H1 (cell line): Measurements from ENCODE around the gene TEX9. TPM values are rescaled to one million over a fixed set of nuclear protein-coding genes. Genes with fewer than 3 reads are reported as not detected.

Source experiments
- CTCF ChIA-PET: fragments of 300-600 bp; sonication (Branson Sonifier 250); formaldehyde crosslinking; loops from one replicate; lab custom pipeline; 2021; ENCODE audit not compliant: partially characterized antibody; lab: Charles Lee
- POLR2A ChIA-PET: fragments of 300-600 bp; sonication (Branson Sonifier 250); formaldehyde crosslinking; loops from one replicate; lab custom pipeline; 2021; ENCODE audit warnings: inconsistent platforms; ENCODE audit not compliant: partially characterized antibody; lab: Charles Lee
- DNase-seq, 2 experiments: peaks; one replicate each; pipeline versions ENCODE4 v3.0.0 to v3.0.0-alpha.2; 2010 to 2022; ENCODE audit warnings: low spot score in 2 of 2, low read depth in 1 of 2, mixed read lengths in 1 of 2
- FAIRE-seq: peaks from 2 replicates; lab custom pipeline; 2011; peaks lifted over from hg19 to GRCh38; lab: Jason Lieb, UNC
- H2AFZ ChIP-seq: 2 replicates; pipeline ENCODE4 v1.8.1; 2012; ENCODE audit warnings: low read length, inconsistent platforms
- H2AK5ac ChIP-seq: 2 replicates; pipeline ENCODE4 v1.6.1; 2013; ENCODE audit warnings: low read depth, low read length
- H2BK120ac ChIP-seq: replicated peaks from 2 replicates; pipeline ENCODE3; 2013; ENCODE audit warnings: low read depth, low read length, inconsistent platforms
- H2BK12ac ChIP-seq: 2 replicates; pipeline ENCODE4 v1.6.1; 2013; ENCODE audit warnings: low read depth, low read length
- H2BK15ac ChIP-seq: 2 replicates; pipeline ENCODE4 v1.6.1; 2013; ENCODE audit warnings: low read length
- H2BK20ac ChIP-seq: 2 replicates; pipeline ENCODE4 v1.6.1; 2013; ENCODE audit warnings: low read length
- H2BK5ac ChIP-seq: 2 replicates; pipeline ENCODE4 v1.6.1; 2013; ENCODE audit warnings: low read depth, low read length
- H3K14ac ChIP-seq: 2 replicates; pipeline ENCODE4 v1.6.1; 2013; ENCODE audit warnings: inconsistent platforms; ENCODE audit not compliant: insufficient read length
- H3K18ac ChIP-seq: 2 replicates; pipeline ENCODE4 v1.6.1; 2013; ENCODE audit warnings: low read length; ENCODE audit errors: extremely low read depth
- H3K23ac ChIP-seq: 2 replicates; pipeline ENCODE4 v1.6.1; 2013; ENCODE audit warnings: inconsistent platforms; ENCODE audit not compliant: insufficient read length
- H3K23me2 ChIP-seq: 2 replicates; pipeline ENCODE4 v1.6.1; 2013; ENCODE audit warnings: low read depth, low read length
- H3K27ac ChIP-seq: 2 replicates; pipeline ENCODE4 v1.6.1; 2011; ENCODE audit warnings: low read depth, low read length, inconsistent platforms
- H3K27me3 ChIP-seq, 4 experiments: replicated peaks in 1 of 4; 1 replicate in 1 of 4; 2 replicates in 3 of 4; pipeline versions ENCODE4 v1.6.1 to v1.8.1; 2011 to 2013; ENCODE audit warnings: low read length in 3 of 4, mild to moderate bottlenecking in 3 of 4, inconsistent platforms in 2 of 4, mixed read lengths in 2 of 4, moderate library complexity in 1 of 4; ENCODE audit not compliant: control insufficient read depth in 3 of 4, insufficient read depth in 3 of 4; ENCODE audit errors: extremely low read depth in 1 of 4
- H3K36me3 ChIP-seq, 4 experiments: 2 replicates each; pipeline versions ENCODE4 v1.6.1 to v1.8.1; 2011 to 2013; ENCODE audit warnings: mild to moderate bottlenecking in 4 of 4, low read length in 3 of 4, moderate library complexity in 2 of 4, control low read depth in 1 of 4, inconsistent platforms in 1 of 4; ENCODE audit not compliant: insufficient read depth in 4 of 4, control insufficient read depth in 2 of 4
- H3K4ac ChIP-seq: replicated peaks from 2 replicates; pipeline ENCODE3; 2013; ENCODE audit warnings: low read length, low read depth, mixed read lengths, inconsistent platforms; ENCODE audit not compliant: insufficient read length
- H3K4me1 ChIP-seq, 4 experiments: replicated peaks in 1 of 4; 1 replicate in 1 of 4; 2 replicates in 3 of 4; pipeline versions ENCODE4 v1.6.1 to v1.8.1; 2011 to 2013; ENCODE audit warnings: low read length in 3 of 4, inconsistent platforms in 2 of 4, mixed read lengths in 1 of 4; ENCODE audit not compliant: insufficient read depth in 4 of 4, control insufficient read depth in 3 of 4
- H3K4me2 ChIP-seq, 2 experiments: 2 replicates each; pipeline versions ENCODE4 v1.6.1 to v1.8.1; 2011 to 2013; ENCODE audit warnings: low read depth in 2 of 2, low read length in 2 of 2, control low read depth in 1 of 2, inconsistent platforms in 1 of 2, mild to moderate bottlenecking in 1 of 2; ENCODE audit not compliant: insufficient read depth in 1 of 2
- H3K4me3 ChIP-seq, 4 experiments: fragments of 200-600, 300-600 bp in 1 of 4; sonication (generic), shearing (Covaris generic), sonication (Bioruptor Twin) in 1 of 4; 2 replicates each; pipeline versions ENCODE4 v1.5.1 to v1.8.1; 2011 to 2016; ENCODE audit warnings: low read length in 4 of 4, low read depth in 3 of 4, control low read depth in 2 of 4, inconsistent platforms in 2 of 4, mild to moderate bottlenecking in 2 of 4, mixed read lengths in 1 of 4, moderate library complexity in 1 of 4; ENCODE audit not compliant: insufficient read depth in 2 of 4; ENCODE audit errors: extremely low read depth in 1 of 4
- H3K56ac ChIP-seq: replicated peaks from 2 replicates; pipeline ENCODE3; 2013; ENCODE audit warnings: low read depth, mild to moderate bottlenecking, mixed read lengths, low read length, inconsistent platforms; ENCODE audit not compliant: insufficient read length
- H3K79me1 ChIP-seq: 2 replicates; pipeline ENCODE4 v1.6.1; 2013; ENCODE audit warnings: low read depth, low read length, control low read depth
- H3K79me2 ChIP-seq, 2 experiments: 2 replicates each; pipeline versions ENCODE4 v1.6.1 to v1.8.1; 2012 to 2013; ENCODE audit warnings: low read length in 2 of 2, mild to moderate bottlenecking in 2 of 2, inconsistent platforms in 1 of 2; ENCODE audit not compliant: insufficient read depth in 2 of 2, control insufficient read depth in 1 of 2
- H3K9ac ChIP-seq, 4 experiments: replicated peaks in 1 of 4; 1 replicate in 1 of 4; 2 replicates in 3 of 4; pipeline versions ENCODE4 v1.6.1 to v1.8.1; 2011 to 2013; ENCODE audit warnings: low read depth in 3 of 4, low read length in 3 of 4, control low read depth in 2 of 4, mild to moderate bottlenecking in 2 of 4, moderate library complexity in 2 of 4, inconsistent platforms in 1 of 4; ENCODE audit errors: extremely low read depth in 1 of 4
- H3K9me3 ChIP-seq, 2 experiments: 2 replicates each; pipeline versions ENCODE4 v1.6.1 to v1.8.1; 2012 to 2013; ENCODE audit warnings: mild to moderate bottlenecking in 2 of 2, moderate library complexity in 2 of 2, control low read depth in 1 of 2, inconsistent platforms in 1 of 2, low read depth in 1 of 2, low read length in 1 of 2, mixed read lengths in 1 of 2; ENCODE audit not compliant: insufficient read depth in 2 of 2
- H4K20me1 ChIP-seq, 2 experiments: replicated peaks in 1 of 2; 2 replicates each; pipeline versions ENCODE3 to v1.8.1; 2011 to 2013; ENCODE audit warnings: inconsistent platforms in 2 of 2, low read length in 2 of 2, mild to moderate bottlenecking in 1 of 2; ENCODE audit not compliant: insufficient read depth in 2 of 2, control insufficient read depth in 1 of 2
- H4K5ac ChIP-seq: 2 replicates; pipeline ENCODE4 v1.6.1; 2013; ENCODE audit warnings: low read length, low read depth, mixed read lengths, inconsistent platforms; ENCODE audit not compliant: insufficient read length
- H4K8ac ChIP-seq: 2 replicates; pipeline ENCODE4 v1.8.0; 2013; ENCODE audit warnings: mild to moderate bottlenecking, moderate library complexity, low read length, inconsistent platforms; ENCODE audit not compliant: insufficient read depth; ENCODE audit errors: extremely low read depth
- H4K91ac ChIP-seq: replicated peaks from 2 replicates; pipeline ENCODE3; 2013; ENCODE audit warnings: low read length, mixed read lengths, inconsistent platforms; ENCODE audit not compliant: insufficient read length
- BRCA1 ChIP-seq: IDR thresholded peaks from 2 replicates; pipeline ENCODE4 v1.6.1; 2012; ENCODE audit warnings: low read depth, low read length, improper control_type of control experiment
- CBX5 ChIP-seq: fragments of 300-800, 300-1000 bp; sonication (generic); IDR thresholded peaks from 2 replicates; pipeline ENCODE4 v1.7.1; 2016; ENCODE audit warnings: antibody characterized with exemption, low read length, low read depth
- CHD1 ChIP-seq: IDR thresholded peaks from 2 replicates; pipeline ENCODE4 v1.6.1; 2012; ENCODE audit warnings: low read depth, low read length, improper control_type of control experiment
- GTF2F1 ChIP-seq: IDR thresholded peaks from 2 replicates; pipeline ENCODE4 v1.6.1; 2012; ENCODE audit warnings: low read depth, low read length, improper control_type of control experiment, borderline replicate concordance
- JUND ChIP-seq: IDR thresholded peaks from 2 replicates; pipeline ENCODE4 v1.6.1; 2011; ENCODE audit warnings: mild to moderate bottlenecking, improper control_type of control experiment, low read length
- NANOG ChIP-seq: IDR thresholded peaks from 2 replicates; pipeline ENCODE4 v1.6.1; 2011; ENCODE audit warnings: low read length, low read depth, mild to moderate bottlenecking, inconsistent platforms; ENCODE audit not compliant: insufficient read depth, poor library complexity, severe bottlenecking
- SIX5 ChIP-seq: IDR thresholded peaks from 2 replicates; pipeline ENCODE4 v1.6.1; 2011; ENCODE audit warnings: mild to moderate bottlenecking, low read depth, low read length
- SP1 ChIP-seq: IDR thresholded peaks from 2 replicates; pipeline ENCODE4 v1.6.1; 2011; ENCODE audit warnings: low read depth, low read length
- SP2 ChIP-seq: IDR thresholded peaks from 2 replicates; pipeline ENCODE4 v1.6.1; 2012; ENCODE audit warnings: mild to moderate bottlenecking, low read length, inconsistent platforms
- TAF7 ChIP-seq: optimal IDR thresholded peaks from 2 replicates; pipeline ENCODE3; 2011; ENCODE audit warnings: low read depth, mild to moderate bottlenecking, inconsistent platforms, low read length, moderate library complexity, borderline replicate concordance
- ZNF274 ChIP-seq: IDR thresholded peaks from 2 replicates; pipeline ENCODE4 v1.7.0; 2012; ENCODE audit warnings: low read length, borderline replicate concordance; ENCODE audit errors: extremely low read depth
- WGBS, 2 experiments: shearing (Covaris generic) in 1 of 2; methylation state at CpG; one replicate each; pipeline versions ENCODE4 v1.1.6 to v1.1.7; 2013 to 2015; ENCODE audit warnings: low lambda C conversion rate in 2 of 2, mixed read lengths in 2 of 2, inconsistent platforms in 1 of 2, low coverage in 1 of 2, missing lambda C conversion rate in 1 of 2; ENCODE audit not compliant: insufficient replicate concordance in 2 of 2, insufficient coverage in 1 of 2, insufficient read length in 1 of 2; ENCODE audit errors: extremely low coverage in 1 of 2, missing lambda C conversion rate in 1 of 2; 5-methylcytosine and 5-hydroxymethylcytosine counted together
- polyA plus RNA-seq, 7 experiments: library from polyadenylated mRNA; depleted of rRNA in 3 of 7; stranded (reverse) in 5 of 7; unstranded in 2 of 7; fragments of >200 nt in 5 of 7; fragments of 200-250 nt in 2 of 7; gene quantifications; 1 replicate in 5 of 7; 2 replicates in 1 of 7; 4 replicates in 1 of 7; pipeline versions ENCODE4 v1.2.1 to v1.2.3, GENCODE V29; 2011 to 2013; ENCODE audit warnings: missing spikeins in 2 of 7, mixed read lengths in 2 of 7
- total RNA-seq: library from RNA; stranded (reverse); fragmentation: NEBNext Ultra II Directional; extraction: Animal tissue kit (Norgen Biotek cat#: 25700); gene quantifications from 2 replicates; pipeline ENCODE4 v1.2.1, GENCODE V29; 2021
- TF ChIP-seq, protein P1 (sequence below): IDR thresholded peaks from 2 replicates; pipeline ENCODE4 v1.6.1; 2012; ENCODE audit warnings: inconsistent platforms
- TF ChIP-seq, protein P2 (sequence below): IDR thresholded peaks from 2 replicates; pipeline ENCODE4 v1.6.1; 2011; ENCODE audit warnings: low read depth, mild to moderate bottlenecking, low read length; ENCODE audit not compliant: insufficient read depth

TEX9 gene
- total and polyA plus RNA-seq, 2 of the 8 experiments (the other 6 are each of a cell fraction or from before 2014, with no cell fraction given), result 3.4 to 12.3 TPM

DNA sequence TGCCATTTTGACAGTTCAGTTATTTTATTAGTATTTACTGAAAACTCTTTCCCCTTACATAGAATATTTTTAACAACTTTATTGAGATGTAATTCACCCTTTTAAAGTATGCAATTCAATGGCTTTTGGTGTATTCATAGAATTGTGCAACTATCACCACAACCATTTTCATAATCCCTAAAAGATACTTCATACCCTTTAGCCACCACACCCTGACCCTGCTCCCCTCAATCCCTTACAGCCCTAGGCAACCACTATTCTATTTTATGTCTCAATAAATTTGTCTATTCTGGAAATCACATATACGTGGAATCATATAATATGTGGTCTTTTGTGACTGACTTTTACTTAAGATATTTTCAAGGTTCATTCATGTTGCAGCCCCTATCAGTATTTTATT lies 29.7 kb downstream of the TEX9 start:
- Histone ChIP-seq H3K4me2 (no peak overlapping the region), H3K79me1 (no peaks in the 10 kb centered on the region)
- TF ChIP-seq JUND (no peak), SIX5 (no peak), ZNF274 (no peak), BRCA1 (no peak), SP1 (no peak), NANOG (no peak), CHD1 (no peak), GTF2F1 (no peak), TAF7 (no peak), SP2 (no peak), CBX5 (no peak)
- TF ChIP-seq, protein P1, sequence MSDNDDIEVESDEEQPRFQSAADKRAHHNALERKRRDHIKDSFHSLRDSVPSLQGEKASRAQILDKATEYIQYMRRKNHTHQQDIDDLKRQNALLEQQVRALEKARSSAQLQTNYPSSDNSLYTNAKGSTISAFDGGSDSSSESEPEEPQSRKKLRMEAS, result no peak
- TF ChIP-seq, protein P2, sequence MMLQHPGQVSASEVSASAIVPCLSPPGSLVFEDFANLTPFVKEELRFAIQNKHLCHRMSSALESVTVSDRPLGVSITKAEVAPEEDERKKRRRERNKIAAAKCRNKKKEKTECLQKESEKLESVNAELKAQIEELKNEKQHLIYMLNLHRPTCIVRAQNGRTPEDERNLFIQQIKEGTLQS, result no peak

More for the DNA sequence above, 29.7 kb downstream of the TEX9 start:
- Histone ChIP-seq H4K5ac (no peak overlapping the region), H3K56ac (no peak overlapping the region), H2BK12ac (no peak overlapping the region), H3K27ac (no peak overlapping the region), H3K9ac (no peak overlapping the region), H3K4me1 (no peaks in the 10 kb centered on the region), H2BK15ac (no peak overlapping the region), H3K36me3 (peaks cover 0 to 3% (median 1%) of the 10 kb centered on the region in 4 experiments; a peak in 3 of 8 replicates), H2AK5ac (no peak overlapping the region), H3K79me2 (no peaks in the 10 kb centered on the region), H3K4me3 (no peak overlapping the region), H4K91ac (no peak overlapping the region), H2BK5ac (no peak overlapping the region), H2BK20ac (no peak overlapping the region), H3K18ac (no peak overlapping the region), H2BK120ac (no peak overlapping the region), H3K4ac (no peak overlapping the region), H3K27me3 (no peaks in the 10 kb centered on the region), H3K23me2 (no peaks in the 10 kb centered on the region), H2AFZ (no peak overlapping the region), H4K8ac (no peak overlapping the region), H3K23ac (no peak overlapping the region), H3K14ac (no peak overlapping the region), H4K20me1 (no peaks in the 10 kb centered on the region), H3K9me3 (peaks cover 0 to 9% of the 10 kb centered on the region in 2 experiments; a peak in 3 of 4 replicates)
- DNase-seq (no peak), FAIRE-seq (no peak)
- ChIA-PET POLR2A (no interaction called here), CTCF (no interaction called here)
- WGBS, 2 experiments, result 89% methylated on average over 1 of the region's 1 CpG; no CpG with 5 or more reads in 1 of the 2 experiments
